HL-60/S4 treated with retinoic acid at 250 ng/mL for 4 days and 3 days (cell line): ENCODE data around the gene C17orf107.

Experiments used
- in situ Hi-C: fragments of 300-500 bp; cut with MboI; formaldehyde crosslinking; loops from 2 replicates; pipeline ENCODE4 v1.7.0; 2022; ENCODE audit warnings: low sequenced_read_pairs

C17orf107 gene

GRCh38 chr17:4946312-4946976 lies 47.1 kb downstream of the C17orf107 start:
- in situ Hi-C loops: no loop called here

DNA sequence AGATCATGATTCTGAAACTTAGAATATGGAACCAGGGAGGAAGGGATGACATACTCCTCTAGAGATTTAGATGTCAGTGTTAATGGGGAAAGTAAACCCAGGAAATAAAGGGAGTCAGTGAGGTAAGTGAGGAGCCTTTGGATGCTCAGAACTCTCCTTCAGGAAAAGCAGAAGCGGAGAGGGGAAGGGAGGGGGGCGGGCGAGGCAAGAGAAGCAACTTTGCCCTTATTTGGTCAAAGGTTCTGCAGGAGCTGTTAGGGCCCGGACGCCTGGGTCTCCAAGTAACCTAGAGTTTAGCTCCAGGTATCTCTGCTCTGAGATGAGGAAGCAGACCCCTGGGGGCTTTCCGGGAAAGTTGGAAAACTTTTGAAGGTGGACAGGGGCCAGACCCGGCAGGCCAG lies 47.7 kb downstream of the C17orf107 start:
- in situ Hi-C loops: no loop called here

DNA sequence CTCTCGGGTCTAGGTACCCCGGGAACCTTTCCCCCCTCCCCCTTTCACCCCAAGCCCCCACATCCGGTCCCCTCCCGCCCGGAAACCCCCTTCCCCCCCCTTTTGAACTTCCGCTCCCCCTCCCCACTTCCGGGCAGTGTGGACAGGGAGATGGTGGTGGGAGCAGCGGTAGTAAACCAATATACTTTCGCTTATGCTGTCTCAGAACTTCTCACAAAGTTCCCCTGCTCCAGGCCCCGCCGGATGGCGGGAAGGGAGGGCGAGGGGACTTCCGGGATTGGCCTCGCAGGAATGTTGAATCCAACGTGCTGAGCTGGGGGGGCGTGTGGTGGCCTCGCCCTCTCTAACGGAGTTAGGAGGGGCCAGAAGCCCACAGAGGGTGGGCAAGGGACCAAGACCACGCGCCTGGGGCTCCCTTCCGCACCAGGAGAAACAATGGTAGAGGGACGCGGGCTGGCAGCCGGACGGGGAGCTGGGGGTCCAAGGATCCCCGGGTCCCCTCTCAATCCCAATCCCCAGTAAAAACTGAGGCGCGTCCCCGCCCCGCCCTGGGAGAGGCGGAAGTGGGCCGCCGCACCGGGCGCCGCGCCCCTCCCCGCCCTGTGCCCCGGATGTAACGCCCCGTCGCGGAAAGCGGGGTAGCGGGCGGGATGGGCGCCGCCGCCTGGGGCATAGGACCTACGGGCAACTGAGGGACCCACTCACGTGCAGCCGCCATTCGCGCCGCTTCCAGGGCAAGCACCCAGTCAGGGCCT lies 48.3 kb downstream of the C17orf107 start:
- in situ Hi-C loops: no loop called here

GRCh38 chr17:4948166-4948930 lies 49.0 kb downstream of the C17orf107 start, which contains the start of gene PFN1:
TSS of gene PFN1 (minus strand) at chr17:4948530. CDS start at chr17:4948394, 136 bp downstream.
- in situ Hi-C loops: no loop called here

- in situ Hi-C loops: no loop called here
Measured at GRCh38 chr17:4948931-4949320, 49.6 kb downstream of the C17orf107 start.

DNA sequence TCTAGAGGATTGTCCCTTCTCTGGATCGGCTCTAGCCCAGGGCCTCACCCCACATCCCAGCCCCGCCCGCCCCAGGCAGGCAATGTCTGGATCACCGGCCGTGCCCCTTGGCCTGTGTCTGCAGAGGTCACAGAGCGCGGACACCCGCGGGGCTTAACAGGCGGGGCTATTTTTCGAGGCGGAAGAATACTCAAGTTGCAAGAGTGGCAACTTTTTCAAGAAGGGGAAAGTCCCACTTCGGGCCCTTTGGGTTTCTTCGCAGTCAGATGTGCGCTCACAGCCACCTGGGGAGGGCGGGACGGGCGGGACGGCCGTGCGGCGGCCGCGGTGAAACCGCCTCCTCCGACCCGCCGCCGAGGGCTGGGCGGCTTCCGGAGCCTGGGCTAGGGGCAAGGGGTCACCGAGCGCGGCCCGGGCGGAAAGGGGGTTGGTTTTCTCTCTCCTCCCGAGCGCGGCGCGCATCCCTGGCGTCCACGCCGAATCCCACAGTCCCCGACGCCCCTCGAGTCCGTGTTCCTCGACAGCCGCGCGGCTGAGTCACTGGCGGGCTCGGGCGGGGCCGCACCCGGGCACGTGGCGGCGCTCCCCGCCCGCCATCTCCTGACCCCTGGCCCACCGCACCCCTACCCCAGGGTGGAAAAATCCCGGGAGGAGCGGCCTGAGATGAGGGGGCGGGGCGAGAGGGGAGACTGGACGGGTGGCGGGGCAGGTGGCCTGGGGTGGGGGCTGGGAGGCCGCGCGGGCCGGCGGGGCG lies 50.2 kb downstream of the C17orf107 start:
- in situ Hi-C loops: no loop called here

DNA sequence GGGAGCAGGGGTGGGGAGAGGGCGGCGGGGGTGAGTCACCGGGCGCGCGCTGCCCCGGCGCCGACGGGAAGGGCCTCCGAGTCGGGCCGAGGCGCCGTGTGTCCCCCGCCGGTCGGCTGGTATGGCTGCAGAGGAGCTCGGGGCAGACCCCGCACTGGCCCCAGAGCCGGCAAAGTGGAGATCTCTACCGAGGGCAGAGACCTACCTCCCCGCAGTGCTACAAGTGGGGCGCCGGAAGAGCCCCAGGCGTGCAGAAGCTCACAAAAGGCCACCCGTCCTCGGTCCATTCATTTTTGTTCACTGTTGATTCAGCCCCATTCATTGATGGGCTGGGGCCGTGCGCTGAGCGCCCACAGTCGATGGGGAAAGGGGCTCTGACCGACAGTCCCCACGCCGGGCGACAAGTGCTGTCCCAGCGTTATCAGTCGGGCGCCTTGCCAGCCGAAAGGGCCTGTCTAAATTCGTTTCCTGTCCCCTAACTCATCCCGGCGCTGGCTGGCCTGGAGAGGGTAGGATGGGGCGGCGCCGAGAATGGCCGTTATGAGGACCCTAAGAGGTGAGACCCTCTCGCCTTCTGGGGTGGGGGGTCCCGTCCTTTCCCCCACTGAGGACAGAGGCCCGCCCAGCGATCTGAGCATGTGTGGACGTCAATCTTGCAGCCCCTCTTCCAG lies 50.9 kb downstream of the C17orf107 start:
- in situ Hi-C loops: no loop called here

DNA sequence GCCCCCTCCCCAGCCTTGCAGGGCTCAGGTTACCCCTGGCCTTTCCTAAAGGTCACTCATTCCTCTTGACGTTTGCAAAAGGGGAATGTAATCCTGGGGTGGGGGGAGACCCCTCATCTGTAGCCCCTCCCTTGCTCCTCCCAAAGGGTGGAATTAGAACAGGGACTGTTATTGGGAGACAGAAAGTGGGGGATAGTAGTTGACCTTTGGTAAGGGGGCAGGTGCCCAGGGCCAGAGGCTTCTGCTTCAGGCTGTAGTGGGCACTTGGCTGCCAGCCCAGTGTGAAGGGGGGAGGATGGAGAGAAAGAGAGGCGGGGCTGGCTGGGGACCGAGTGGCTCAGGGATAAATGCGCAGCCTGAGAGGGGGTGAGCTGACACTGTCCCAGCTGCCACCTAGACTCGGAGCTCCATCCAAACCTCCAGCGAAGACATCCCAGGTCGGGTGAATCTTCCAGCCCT lies 51.4 kb downstream of the C17orf107 start, which contains the start of gene ENO3:
Gene ENO3 (plus strand): TSS at position 374 of the 459 bp plus-strand sequence. CDS start 711 bp downstream, outside the sequence.
- in situ Hi-C loops: no loop called here

- in situ Hi-C loops: no loop called here
Measured at GRCh38 chr17:4951486-4951885, 52.1 kb downstream of the C17orf107 start.
